ENCODE results near the gene COPG1.

The COPG1 gene

DNA sequence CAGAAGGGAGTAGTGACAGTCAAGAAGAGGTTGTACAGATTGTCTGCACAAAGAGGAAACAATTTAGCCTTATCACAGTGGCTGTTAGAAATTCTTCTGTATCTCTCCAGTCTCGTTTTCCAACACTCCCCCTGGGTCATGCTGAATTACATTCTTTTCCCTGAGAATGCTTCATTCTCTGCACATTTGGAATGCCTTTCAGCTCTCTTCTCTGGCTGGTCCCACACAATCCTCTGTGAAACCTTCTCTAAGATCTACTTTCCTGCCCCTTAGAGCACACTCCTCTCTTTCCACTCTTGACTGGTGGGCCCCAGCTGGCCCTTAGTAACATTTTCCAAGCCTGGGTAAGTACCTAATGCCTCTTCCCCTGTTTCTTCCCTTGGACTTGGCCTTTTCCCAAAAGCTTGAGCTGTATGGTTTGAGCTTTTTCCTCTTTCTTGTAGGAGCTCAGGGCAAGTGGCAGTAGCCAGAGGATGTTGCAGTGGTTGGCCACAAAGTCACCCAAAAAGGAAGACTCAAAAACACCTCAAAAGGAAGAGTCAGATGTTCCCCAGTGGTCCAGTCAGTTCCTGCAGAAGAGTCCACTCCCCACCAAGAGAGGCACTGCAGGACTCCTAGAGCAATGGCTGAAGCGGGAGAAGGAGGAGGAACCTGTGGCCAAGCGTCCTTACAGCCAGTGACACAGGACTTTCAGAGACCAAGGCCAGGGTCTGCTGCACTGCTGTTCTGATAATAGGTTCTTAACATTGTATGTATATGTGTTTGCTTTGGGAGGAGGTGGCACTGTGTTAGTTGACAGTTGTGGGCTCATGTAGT, 54.9 kb downstream of the COPG1 start:
- ATAC-seq (ENCODE audit: low read depth) (no peak), DNase-seq (ENCODE audit: low spot score) (no peak)
- TF ChIP-seq, protein P1, sequence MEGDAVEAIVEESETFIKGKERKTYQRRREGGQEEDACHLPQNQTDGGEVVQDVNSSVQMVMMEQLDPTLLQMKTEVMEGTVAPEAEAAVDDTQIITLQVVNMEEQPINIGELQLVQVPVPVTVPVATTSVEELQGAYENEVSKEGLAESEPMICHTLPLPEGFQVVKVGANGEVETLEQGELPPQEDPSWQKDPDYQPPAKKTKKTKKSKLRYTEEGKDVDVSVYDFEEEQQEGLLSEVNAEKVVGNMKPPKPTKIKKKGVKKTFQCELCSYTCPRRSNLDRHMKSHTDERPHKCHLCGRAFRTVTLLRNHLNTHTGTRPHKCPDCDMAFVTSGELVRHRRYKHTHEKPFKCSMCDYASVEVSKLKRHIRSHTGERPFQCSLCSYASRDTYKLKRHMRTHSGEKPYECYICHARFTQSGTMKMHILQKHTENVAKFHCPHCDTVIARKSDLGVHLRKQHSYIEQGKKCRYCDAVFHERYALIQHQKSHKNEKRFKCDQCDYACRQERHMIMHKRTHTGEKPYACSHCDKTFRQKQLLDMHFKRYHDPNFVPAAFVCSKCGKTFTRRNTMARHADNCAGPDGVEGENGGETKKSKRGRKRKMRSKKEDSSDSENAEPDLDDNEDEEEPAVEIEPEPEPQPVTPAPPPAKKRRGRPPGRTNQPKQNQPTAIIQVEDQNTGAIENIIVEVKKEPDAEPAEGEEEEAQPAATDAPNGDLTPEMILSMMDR (IDR thresholded peaks at IDR 0.05; ENCODE audit: poor library complexity, severe bottlenecking), result no peak
- no peaks in the 10 kb centered on the region for H3K9me3 ChIP-seq (ENCODE audit: severe bottlenecking)
- peak overlapping the region; percentile 71 for H3K27ac ChIP-seq (ENCODE audit: poor library complexity, severe bottlenecking)
- peaks cover 14% of the 10 kb centered on the region for H3K4me1 ChIP-seq (ENCODE audit: insufficient read depth, poor library complexity, severe bottlenecking)
- H3K27me3 ChIP-seq (ENCODE audit: insufficient read depth, poor library complexity, severe bottlenecking), result no peaks in the 10 kb centered on the region
- H3K36me3 ChIP-seq (ENCODE audit: low read depth), result peaks cover 40% of the 10 kb centered on the region
- no peak overlapping the region for H3K4me3 ChIP-seq (ENCODE audit: severe bottlenecking)

DNA sequence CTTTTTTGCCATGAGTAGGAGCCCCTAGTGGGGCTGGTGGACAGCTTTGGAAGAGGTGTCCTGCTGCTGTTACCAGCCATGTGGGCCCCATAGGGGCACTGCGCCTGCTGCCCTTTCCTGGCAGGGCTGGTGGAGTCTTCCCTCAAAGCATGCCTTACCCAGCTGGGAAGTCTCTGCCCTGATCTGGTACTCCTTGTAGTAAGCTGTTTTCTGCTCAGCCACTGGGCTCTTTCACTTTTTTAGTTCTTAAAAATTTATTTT, 55.5 kb downstream of the COPG1 start:
- peaks cover 18% of the 10 kb centered on the region for H3K4me1 ChIP-seq (ENCODE audit: insufficient read depth, poor library complexity, severe bottlenecking)
- peaks cover 39% of the 10 kb centered on the region for H3K36me3 ChIP-seq (ENCODE audit: low read depth)
- H3K27ac ChIP-seq (ENCODE audit: poor library complexity, severe bottlenecking), result peak overlapping the region; percentile 71
- ATAC-seq (ENCODE audit: low read depth) (no peak), DNase-seq (ENCODE audit: low spot score) (no peak)
- TF ChIP-seq, protein P1 (IDR thresholded peaks at IDR 0.05; ENCODE audit: poor library complexity, severe bottlenecking), result no peak
- H3K4me3 ChIP-seq (ENCODE audit: severe bottlenecking), result no peak overlapping the region
- no peaks in the 10 kb centered on the region for H3K9me3 ChIP-seq (ENCODE audit: severe bottlenecking)
- no peaks in the 10 kb centered on the region for H3K27me3 ChIP-seq (ENCODE audit: insufficient read depth, poor library complexity, severe bottlenecking)

DNA sequence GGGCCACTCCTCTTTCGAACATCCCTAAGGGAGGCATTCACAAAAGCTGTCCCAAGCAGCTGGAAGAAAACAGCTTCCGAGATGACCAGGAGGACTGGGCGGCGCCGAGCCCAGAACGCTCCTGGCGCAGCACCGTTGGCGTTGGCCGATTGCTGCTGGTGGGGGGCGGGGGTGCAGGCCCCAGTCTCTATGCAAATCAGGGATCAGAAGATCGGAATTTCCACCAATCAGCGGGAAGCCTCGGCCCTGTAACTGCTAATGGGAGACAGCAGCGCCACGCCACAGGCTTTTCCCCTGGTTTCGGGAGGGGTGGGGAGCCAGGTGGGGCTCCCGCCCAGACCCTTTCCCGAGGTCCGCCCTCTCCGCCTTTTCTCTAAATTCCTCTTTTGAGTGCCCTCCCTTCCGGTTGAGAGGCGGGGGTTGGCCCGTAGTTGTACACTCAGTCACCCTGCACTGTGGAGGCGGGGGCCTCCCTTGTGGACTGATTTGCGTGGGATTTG, 56.2 kb downstream of the COPG1 start:
- TF ChIP-seq, protein P1 (IDR thresholded peaks at IDR 0.05; ENCODE audit: poor library complexity, severe bottlenecking), result no peak
- peak; percentile 97 for DNase-seq (ENCODE audit: low spot score)
- Histone ChIP-seq H3K27ac (ENCODE audit: poor library complexity, severe bottlenecking) (peak overlapping the region; percentile 71), H3K4me3 (ENCODE audit: severe bottlenecking) (no peak overlapping the region), H3K9me3 (ENCODE audit: severe bottlenecking) (no peaks in the 10 kb centered on the region), H3K4me1 (ENCODE audit: insufficient read depth, poor library complexity, severe bottlenecking) (peaks cover 25% of the 10 kb centered on the region), H3K27me3 (ENCODE audit: insufficient read depth, poor library complexity, severe bottlenecking) (no peaks in the 10 kb centered on the region), H3K36me3 (ENCODE audit: low read depth) (peaks cover 33% of the 10 kb centered on the region)
- peak; percentile 83 for ATAC-seq (ENCODE audit: low read depth)

DNA sequence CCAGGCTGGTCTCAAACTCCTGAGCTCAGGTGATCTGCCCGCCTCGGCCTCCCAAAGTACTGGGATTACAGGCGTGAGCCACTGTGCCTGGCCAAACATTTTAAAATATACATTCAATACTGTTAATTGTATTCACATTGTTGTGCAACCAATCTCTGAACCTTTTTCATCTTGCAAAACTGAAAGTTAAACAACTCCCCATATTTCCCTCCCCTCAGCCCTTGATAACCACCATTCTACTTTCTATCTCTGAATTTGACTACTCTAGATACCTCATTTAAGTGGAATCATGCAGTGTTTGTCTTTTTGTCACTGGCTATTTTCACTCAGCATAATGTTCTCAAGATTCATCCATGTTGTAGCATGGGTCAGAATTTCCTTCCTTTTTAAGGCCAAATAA, 59.2 kb downstream of the COPG1 start:
- ATAC-seq (ENCODE audit: low read depth) (no peak), DNase-seq (ENCODE audit: low spot score) (no peak)
- peak overlapping the region; percentile 92 for H3K27ac ChIP-seq (ENCODE audit: poor library complexity, severe bottlenecking)
- no peak overlapping the region for H3K4me3 ChIP-seq (ENCODE audit: severe bottlenecking)
- peaks cover 13% of the 10 kb centered on the region for H3K36me3 ChIP-seq (ENCODE audit: low read depth)
- peaks cover 31% of the 10 kb centered on the region for H3K4me1 ChIP-seq (ENCODE audit: insufficient read depth, poor library complexity, severe bottlenecking)
- TF ChIP-seq, protein P1 (IDR thresholded peaks at IDR 0.05; ENCODE audit: poor library complexity, severe bottlenecking), result no peak
- no peaks in the 10 kb centered on the region for H3K27me3 ChIP-seq (ENCODE audit: insufficient read depth, poor library complexity, severe bottlenecking)
- no peaks in the 10 kb centered on the region for H3K9me3 ChIP-seq (ENCODE audit: severe bottlenecking)
